Natural killer cell treated with Interleukin-12 subunit alpha and Interleukin-12 subunit beta and Interleukin-15 and Interleukin-18, amount 100 ng/mL, for 72 hours (primary cell): Measurements from ENCODE around the gene ZNF423. TPM values are rescaled to one million over a fixed set of nuclear protein-coding genes. Genes with fewer than 3 reads are reported as not detected.

Experiments used
- ATAC-seq, 2 donors: fragments of 150-1000 bp; cut with Tn5 transposase in 1 of 2; sonication (Bioruptor Pico), chemical (Tn5 transposase) in 1 of 2; 2 replicates each; pipeline ENCODE4 v1.10.0; 2021
- DNase-seq: peaks from one replicate; pipeline ENCODE4 v3.0.0; 2022; ENCODE audit warnings: low spot score
- H3K27ac Mint-ChIP-seq, 2 donors: 1 replicate in 1 of 2; 2 replicates in 1 of 2; pipeline ENCODE4 v1.8.0; 2022; ENCODE audit warnings: mixed read lengths in 2 of 2, mild to moderate bottlenecking in 1 of 2, moderate library complexity in 1 of 2
- H3K27me3 Mint-ChIP-seq, 2 donors: 1 replicate in 1 of 2; 2 replicates in 1 of 2; pipeline ENCODE4 v1.8.0; 2022; ENCODE audit warnings: mixed read lengths in 2 of 2
- H3K36me3 Mint-ChIP-seq: one replicate; pipeline ENCODE4 v1.8.0; 2022; ENCODE audit warnings: mixed read lengths
- H3K4me1 Mint-ChIP-seq, 2 donors: 1 replicate in 1 of 2; 2 replicates in 1 of 2; pipeline ENCODE4 v1.8.0; 2022; ENCODE audit warnings: low read depth in 2 of 2, mixed read lengths in 2 of 2, mild to moderate bottlenecking in 1 of 2
- H3K4me3 Mint-ChIP-seq: one replicate; pipeline ENCODE4 v1.8.0; 2022; ENCODE audit warnings: mixed read lengths
- H3K9me3 Mint-ChIP-seq: 2 replicates; pipeline ENCODE4 v1.8.0; 2022; ENCODE audit warnings: mixed read lengths
- total RNA-seq, 2 donors: library from RNA; stranded (reverse); gene quantifications; one replicate each; pipeline ENCODE4 v1.2.3, GENCODE V29; 2022

ZNF423 gene
- total RNA-seq, 2 donors from 2014 or later = not detected

DNA sequence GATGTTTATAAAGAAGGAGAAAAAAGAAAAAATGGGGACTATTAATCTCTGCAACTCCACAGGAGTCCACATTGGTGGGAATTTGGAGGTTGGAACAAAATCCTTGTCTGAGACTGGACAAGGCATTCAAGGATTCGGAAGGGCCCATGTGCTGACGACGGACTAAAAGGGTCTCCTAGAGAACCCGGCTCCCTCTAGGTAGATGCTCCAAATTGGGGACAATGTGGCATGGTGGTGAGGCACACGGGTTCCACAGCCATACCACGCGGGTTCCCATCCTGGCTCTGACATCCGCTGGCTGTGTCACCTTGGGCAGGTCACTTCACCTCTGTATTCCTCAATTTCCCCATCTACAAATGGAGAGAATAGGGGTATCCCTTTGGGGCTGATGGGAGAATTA is 254.9 kb downstream of the ZNF423 start:
- no peaks in the 10 kb centered on the region for H3K36me3 Mint-ChIP-seq
- H3K27me3 Mint-ChIP-seq = peaks cover 8 to 9% of the 10 kb centered on the region in 2 donors
- no peaks in the 10 kb centered on the region for H3K9me3 Mint-ChIP-seq
- H3K4me3 Mint-ChIP-seq = no peak overlapping the region
- ATAC-seq (no peak), DNase-seq (no peak)
- no peak overlapping the region for H3K27ac Mint-ChIP-seq
- H3K4me1 Mint-ChIP-seq = no peaks in the 10 kb centered on the region

DNA sequence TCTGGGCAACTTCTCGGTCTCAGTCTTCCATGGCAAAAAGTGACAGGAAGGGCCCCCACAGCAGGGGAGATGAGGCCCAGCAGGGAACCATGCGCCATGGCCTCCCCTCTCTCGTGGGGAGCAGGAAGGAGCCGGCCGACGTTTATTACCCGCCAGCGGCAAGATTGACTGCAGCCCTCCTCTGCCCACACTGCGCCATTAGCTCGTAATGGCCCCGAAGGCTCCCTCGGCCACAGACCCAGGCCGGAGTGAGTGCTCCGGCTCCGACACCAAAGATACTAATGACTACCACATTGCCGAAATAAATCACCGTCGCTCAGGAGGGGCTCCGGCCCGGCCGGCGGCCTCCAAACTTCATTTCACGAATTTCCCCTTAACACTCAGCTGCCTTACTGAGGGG is 255.4 kb downstream of the ZNF423 start:
- DNase-seq (no peak), ATAC-seq (no peak)
- H3K9me3 Mint-ChIP-seq = no peaks in the 10 kb centered on the region
- H3K27me3 Mint-ChIP-seq = peaks cover 6 to 7% of the 10 kb centered on the region in 2 donors
- no peak overlapping the region for H3K27ac Mint-ChIP-seq
- no peaks in the 10 kb centered on the region for H3K36me3 Mint-ChIP-seq
- H3K4me1 Mint-ChIP-seq = no peaks in the 10 kb centered on the region
- H3K4me3 Mint-ChIP-seq = no peak overlapping the region

GRCh38 chr16:49599704-49600103 is 256.2 kb downstream of the ZNF423 start:
- no peak for DNase-seq
- no peaks in the 10 kb centered on the region for H3K4me1 Mint-ChIP-seq
- H3K4me3 Mint-ChIP-seq = no peak overlapping the region
- H3K36me3 Mint-ChIP-seq = no peaks in the 10 kb centered on the region
- no peak for ATAC-seq
- no peaks in the 10 kb centered on the region for H3K9me3 Mint-ChIP-seq
- peaks cover 6 to 7% of the 10 kb centered on the region in 2 donors for H3K27me3 Mint-ChIP-seq
- no peak overlapping the region for H3K27ac Mint-ChIP-seq

- no peak for ATAC-seq
- H3K4me3 Mint-ChIP-seq = no peak overlapping the region
- H3K36me3 Mint-ChIP-seq = no peaks in the 10 kb centered on the region
- H3K9me3 Mint-ChIP-seq = no peaks in the 10 kb centered on the region
- H3K27me3 Mint-ChIP-seq = peaks cover 9 to 12% of the 10 kb centered on the region in 2 donors
- no peaks in the 10 kb centered on the region for H3K4me1 Mint-ChIP-seq
- DNase-seq = no peak
- no peak overlapping the region for H3K27ac Mint-ChIP-seq
These were observed 256.6 kb downstream of the ZNF423 start for GRCh38 chr16:49599281-49599680.

DNA sequence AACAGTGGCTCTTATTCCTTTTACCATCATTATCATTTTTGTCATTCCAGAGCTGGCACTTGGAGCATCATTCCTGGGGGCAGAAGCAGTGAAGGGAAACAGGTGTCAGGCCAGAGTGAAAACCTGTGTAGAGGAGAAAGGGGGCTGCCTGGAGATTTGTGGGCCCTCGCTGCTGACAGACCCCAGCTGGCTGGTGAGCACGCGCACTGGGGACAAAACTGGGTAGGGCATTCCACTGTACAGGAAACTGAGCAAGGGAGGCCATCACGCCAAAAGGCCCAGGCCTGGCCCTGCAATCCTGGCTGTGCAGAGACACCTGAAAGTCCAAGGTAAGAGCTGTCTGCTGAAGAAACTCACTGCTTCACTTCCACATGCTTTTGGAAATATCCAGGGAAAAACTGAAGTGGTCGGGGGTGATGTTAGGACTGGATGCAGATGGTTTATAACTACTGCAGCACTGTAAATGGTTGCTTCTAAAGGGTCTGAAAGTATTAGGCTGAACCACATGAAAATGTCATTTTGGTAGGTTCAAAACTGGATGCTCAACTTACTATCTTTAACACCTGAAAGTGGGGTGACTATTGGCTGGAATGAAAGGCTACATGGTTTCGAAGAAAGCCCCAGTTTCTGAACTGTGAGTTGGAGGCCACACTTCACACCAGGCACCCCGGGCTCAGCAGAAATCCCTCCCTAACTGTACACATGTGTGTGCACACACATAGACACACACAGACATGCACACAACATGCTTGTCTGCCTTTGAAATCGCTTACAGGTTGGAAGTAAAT is 257.3 kb downstream of the ZNF423 start:
- Mint-ChIP-seq H3K4me1 (no peaks in the 10 kb centered on the region), H3K27ac (no peak overlapping the region), H3K9me3 (no peaks in the 10 kb centered on the region), H3K36me3 (no peaks in the 10 kb centered on the region), H3K27me3 (peaks cover 11 to 15% of the 10 kb centered on the region in 2 donors), H3K4me3 (no peak overlapping the region)
- DNase-seq = no peak
- no peak for ATAC-seq

DNA sequence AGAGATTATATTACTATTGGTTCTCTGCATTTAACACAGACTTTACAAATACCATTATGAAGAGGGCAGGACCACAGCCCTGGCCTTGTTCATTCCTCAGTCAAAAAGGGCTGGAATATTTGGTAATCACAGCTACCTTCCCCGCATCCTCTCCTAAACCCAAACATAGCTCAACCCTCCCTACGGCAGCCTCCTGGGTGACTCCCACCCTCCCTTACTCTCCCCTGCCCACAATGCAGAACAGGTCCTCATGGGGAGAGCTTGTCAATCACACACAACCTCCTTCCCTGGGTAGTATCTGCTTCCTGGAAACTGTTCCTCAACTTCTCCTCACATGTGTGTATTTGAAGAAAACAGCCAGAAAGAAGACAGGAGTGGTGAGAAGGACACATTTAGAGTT is 258.1 kb downstream of the ZNF423 start:
- H3K9me3 Mint-ChIP-seq = no peaks in the 10 kb centered on the region

DNA sequence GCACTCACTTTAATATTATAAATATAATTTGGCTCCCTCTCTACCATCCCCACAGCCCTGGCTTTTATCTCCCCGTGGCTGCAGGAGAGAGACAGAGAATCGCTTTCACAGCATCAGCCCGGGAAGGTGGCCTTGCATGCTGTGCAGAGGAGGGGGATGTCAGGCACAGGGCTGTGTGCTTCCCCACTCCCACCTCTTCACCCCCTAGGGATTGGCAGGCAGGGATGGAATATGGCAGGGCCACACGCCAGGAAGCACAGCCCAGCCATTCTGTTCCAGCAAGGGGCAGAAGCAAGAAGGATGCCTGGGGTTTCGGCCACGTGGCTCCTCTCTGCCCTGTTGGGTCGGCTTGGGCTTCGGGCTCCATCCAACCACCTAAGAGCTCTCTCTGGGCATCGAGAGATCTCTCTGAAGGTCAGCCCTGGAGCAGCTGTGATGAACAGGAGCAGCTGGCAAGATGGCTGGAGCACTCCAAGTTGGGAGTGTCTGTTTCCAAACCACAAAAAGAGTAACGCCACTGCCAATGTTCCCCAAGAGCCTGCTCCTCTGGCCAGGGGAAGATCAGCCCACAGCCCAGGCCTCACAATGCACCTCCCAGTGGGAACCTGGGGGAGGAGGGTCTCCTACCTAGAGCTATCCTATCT is 259.1 kb downstream of the ZNF423 start:
- ATAC-seq = no peak
- Mint-ChIP-seq H3K4me3 (no peak overlapping the region), H3K27ac (no peak overlapping the region), H3K27me3 (peaks cover 13 to 15% of the 10 kb centered on the region in 2 donors), H3K9me3 (no peaks in the 10 kb centered on the region), H3K36me3 (no peaks in the 10 kb centered on the region), H3K4me1 (no peaks in the 10 kb centered on the region)
- no peak for DNase-seq

More for the DNA sequence above, 258.1 kb downstream of the ZNF423 start:
- no peak for DNase-seq
- Mint-ChIP-seq H3K27me3 (peaks cover 13 to 15% of the 10 kb centered on the region in 2 donors), H3K27ac (no peak overlapping the region), H3K36me3 (no peaks in the 10 kb centered on the region), H3K4me3 (no peak overlapping the region), H3K4me1 (no peaks in the 10 kb centered on the region)
- ATAC-seq = no peak

DNA sequence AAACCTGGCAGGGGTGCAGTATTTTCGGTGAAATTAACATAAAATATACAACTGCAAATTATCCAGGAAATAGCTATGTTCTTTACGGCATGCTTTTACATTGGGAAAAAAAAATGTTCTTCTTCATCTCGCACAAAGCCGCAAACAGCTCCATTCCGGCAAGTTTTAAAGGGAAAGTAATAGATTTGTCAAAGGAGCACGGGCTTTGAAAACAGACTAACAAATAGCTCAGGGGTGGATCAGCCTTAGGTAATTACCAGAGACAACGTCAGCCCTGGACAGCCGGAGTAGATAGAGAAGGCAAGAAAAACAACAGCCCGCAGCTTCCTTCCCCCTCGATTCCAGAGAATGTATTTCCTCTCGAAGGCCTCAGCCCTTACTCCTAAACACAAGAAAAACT is 259.8 kb downstream of the ZNF423 start:
- no peak for ATAC-seq
- Mint-ChIP-seq H3K27ac (no peak overlapping the region), H3K4me1 (no peaks in the 10 kb centered on the region), H3K4me3 (no peak overlapping the region), H3K36me3 (no peaks in the 10 kb centered on the region), H3K9me3 (no peaks in the 10 kb centered on the region), H3K27me3 (peaks cover 13 to 15% of the 10 kb centered on the region in 2 donors)
- DNase-seq = no peak

- Mint-ChIP-seq H3K27ac (no peak overlapping the region), H3K27me3 (peaks cover 13 to 15% of the 10 kb centered on the region in 2 donors), H3K9me3 (no peaks in the 10 kb centered on the region), H3K36me3 (no peaks in the 10 kb centered on the region), H3K4me1 (no peaks in the 10 kb centered on the region), H3K4me3 (no peak overlapping the region)
- DNase-seq (no peak), ATAC-seq (no peak)
These were observed 261.0 kb downstream of the ZNF423 start for GRCh38 chr16:49594685-49595498.

GRCh38 chr16:49594153-49594552 is 261.8 kb downstream of the ZNF423 start:
- H3K9me3 Mint-ChIP-seq = no peaks in the 10 kb centered on the region
- no peak overlapping the region for H3K4me3 Mint-ChIP-seq
- ATAC-seq = no peak
- H3K36me3 Mint-ChIP-seq = no peaks in the 10 kb centered on the region
- H3K4me1 Mint-ChIP-seq = no peaks in the 10 kb centered on the region
- peaks cover 10 to 15% of the 10 kb centered on the region in 2 donors for H3K27me3 Mint-ChIP-seq
- no peak for DNase-seq
- no peak overlapping the region for H3K27ac Mint-ChIP-seq

DNA sequence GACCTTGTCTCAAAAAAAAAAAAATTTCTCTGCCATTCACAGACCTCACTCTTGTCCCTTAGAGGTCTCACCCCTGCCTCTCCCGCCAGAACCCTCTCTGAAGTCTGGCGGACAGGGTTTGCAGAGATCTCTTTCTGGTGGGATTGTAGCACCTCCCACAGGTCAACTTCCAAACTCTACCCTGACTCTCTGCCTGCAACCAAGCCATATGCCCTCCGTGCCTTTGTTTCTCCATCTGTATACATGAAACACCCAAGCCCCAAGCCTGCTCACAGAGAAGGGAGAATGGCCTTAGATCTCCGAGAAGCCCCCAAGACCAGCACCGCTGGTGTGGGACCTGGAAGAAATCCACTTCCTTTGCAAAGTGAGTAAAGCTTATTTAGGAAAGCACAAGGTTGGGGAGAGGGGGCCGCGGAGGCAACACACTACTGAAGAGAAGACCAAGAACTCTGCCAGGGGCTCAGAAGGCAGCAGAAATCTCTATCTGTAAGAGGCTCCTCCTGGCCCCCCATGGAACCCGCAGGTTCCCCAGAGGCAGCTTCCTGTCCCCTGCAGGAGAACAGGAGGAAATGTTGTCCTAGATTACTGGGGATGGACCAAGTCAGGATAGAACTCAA is 262.4 kb downstream of the ZNF423 start:
- no peak for DNase-seq
- H3K9me3 Mint-ChIP-seq = no peaks in the 10 kb centered on the region
- no peaks in the 10 kb centered on the region for H3K36me3 Mint-ChIP-seq
- peaks cover 10 to 15% of the 10 kb centered on the region in 2 donors for H3K27me3 Mint-ChIP-seq
- no peaks in the 10 kb centered on the region for H3K4me1 Mint-ChIP-seq
- H3K27ac Mint-ChIP-seq = no peak overlapping the region
- ATAC-seq = no peak
- no peak overlapping the region for H3K4me3 Mint-ChIP-seq

DNA sequence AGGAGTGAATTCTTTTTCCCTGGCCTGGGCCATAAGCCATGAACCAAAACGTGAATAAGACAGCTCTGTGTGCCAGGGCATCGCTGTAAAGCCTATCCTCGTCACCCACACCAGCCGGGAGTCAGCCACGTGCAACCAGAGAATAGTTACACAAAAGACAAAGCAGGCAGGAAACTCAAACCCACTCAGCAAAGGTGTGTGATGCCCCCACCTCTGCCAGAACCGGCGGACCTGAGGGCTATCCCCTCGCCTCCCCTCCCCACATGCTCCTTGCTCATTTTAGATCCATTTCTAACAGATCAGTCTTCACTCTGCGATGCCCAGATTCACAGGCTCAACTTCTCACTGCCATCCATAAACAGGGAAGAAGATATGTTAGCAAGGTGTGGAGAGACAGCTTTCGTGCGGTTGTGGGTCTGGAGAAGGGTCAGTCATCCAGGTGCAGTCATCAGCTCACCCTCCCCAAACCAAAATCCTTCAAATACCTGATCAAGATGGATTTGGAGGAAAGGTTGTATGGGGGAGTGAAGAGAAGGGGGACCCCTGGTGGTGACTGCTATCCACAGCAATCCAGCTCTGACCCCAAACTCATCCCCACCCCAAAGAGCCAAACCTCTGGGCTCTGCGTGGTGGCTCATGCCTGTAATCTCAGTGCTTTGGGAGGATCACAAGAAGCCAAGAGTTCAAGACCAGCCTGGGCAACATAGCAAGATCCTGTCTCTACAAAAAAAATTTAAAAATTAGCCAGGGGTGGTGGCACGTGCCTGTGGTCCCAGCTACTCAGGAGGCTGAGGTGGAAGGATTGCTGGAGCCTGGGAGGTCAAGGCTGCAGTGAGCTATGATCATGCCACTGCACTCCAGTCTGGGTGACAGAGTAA is 263.1 kb downstream of the ZNF423 start:
- ATAC-seq (no peak), DNase-seq (no peak)
- Mint-ChIP-seq H3K9me3 (no peaks in the 10 kb centered on the region), H3K27ac (no peak overlapping the region), H3K36me3 (no peaks in the 10 kb centered on the region), H3K4me3 (no peak overlapping the region), H3K27me3 (peaks cover 10 to 15% of the 10 kb centered on the region in 2 donors), H3K4me1 (no peaks in the 10 kb centered on the region)
